GM12878 (cell line): ENCODE measurements around the gene HCAR1. TPM values are rescaled to one million over a fixed set of nuclear protein-coding genes. Genes with fewer than 3 reads are reported as not detected.

Source experiments
- polyA plus RNA-seq, 11 experiments: library from polyadenylated mRNA; depleted of rRNA in 4 of 11; unstranded in 6 of 11; stranded (reverse) in 5 of 11; fragments of >200 nt; fragmentation: Nextera tagmentation in 4 of 11; fragmentation: Illumina TruSeq in 1 of 11; extraction: Ambion mirVana in 4 of 11; extraction: Trizol in 1 of 11; gene quantifications; 1 replicate in 1 of 11; 2 replicates in 10 of 11; pipeline versions ENCODE4 v1.2.1 to v1.2.3, GENCODE V29; 2011 to 2016; ENCODE audit warnings: inconsistent platforms in 2 of 11, missing spikeins in 2 of 11, low read depth in 1 of 11
- small RNA-seq: library from RNA; depleted of rRNA; stranded (forward); fragments of <200 nt; gene quantifications from one replicate; pipeline ENCODE3, GENCODE V24; 2014
- total RNA-seq, 4 experiments: library from RNA; depleted of rRNA in 3 of 4; stranded (reverse); fragments of >200 nt in 3 of 4; fragmentation: Illumina TruSeq in 1 of 4; extraction: Trizol in 1 of 4; gene quantifications; 2 replicates each; pipeline versions ENCODE4 v1.2.1 to v1.2.3, GENCODE V29; 2013 to 2021

HCAR1 gene
- total and polyA plus RNA-seq, 10 of the 15 experiments (the other 5 are each of a cell fraction or from before 2014, with no cell fraction given): 0.01 to 0.05 (median 0.04) TPM; not detected in 7

Small RNA genes lying within 50 kb of the gene (small RNA-seq; reads per million reads assigned to genes)
- not detected for gene AC026333.2
- gene RF00019: not detected

Other genes starting within 250 kb of the HCAR1 start
Only the 7 nearest of the 12 such genes appear.
- 91.4 and 102 TPM in 2 replicates for gene KNTC1, start 203.6 kb downstream of the HCAR1 start, total RNA-seq (2014; rRNA removed)
- 118 and 120 TPM in 2 replicates for gene KNTC1, start 203.6 kb downstream of the HCAR1 start, total RNA-seq (2014; rRNA removed; fragmentation: Illumina TruSeq; extraction: Trizol)
- 63.0 and 68.3 TPM in 2 replicates for gene KNTC1, start 203.6 kb downstream of the HCAR1 start, total RNA-seq (2021)
- 88.6 and 112 TPM in 2 replicates for gene KNTC1, start 203.6 kb downstream of the HCAR1 start, polyA plus RNA-seq (2011; rRNA removed)
- gene KNTC1, start 203.6 kb downstream of the HCAR1 start, polyA plus RNA-seq (2014; fragmentation: Illumina TruSeq; extraction: Trizol): 84.2 and 111 TPM in 2 replicates
- gene KNTC1, start 203.6 kb downstream of the HCAR1 start, polyA plus RNA-seq (2014; fragmentation: Nextera tagmentation; extraction: Ambion mirVana): 10 to 100 TPM; 37.2 to 38.3 TPM
- 80.2 and 95.0 TPM in 2 replicates for gene KNTC1, start 203.6 kb downstream of the HCAR1 start, polyA plus RNA-seq (2014; rRNA removed)
- gene KNTC1, start 203.6 kb downstream of the HCAR1 start, polyA plus RNA-seq (2016; fragmentation: Nextera tagmentation; extraction: Ambion mirVana): 10 to 100 TPM; 52.9 to 64.8 TPM
- gene HCAR2, start 27.5 kb downstream of the HCAR1 start, total RNA-seq (2014; rRNA removed): 0.22 and 0.34 TPM in 2 replicates
- 0.22 and 0.37 TPM in 2 replicates for gene HCAR2, start 27.5 kb downstream of the HCAR1 start, total RNA-seq (2014; rRNA removed; fragmentation: Illumina TruSeq; extraction: Trizol)
- gene HCAR2, start 27.5 kb downstream of the HCAR1 start, total RNA-seq (2021): 0.13 and 0.28 TPM in 2 replicates
- 0.16 and 0.19 TPM in 2 replicates for gene HCAR2, start 27.5 kb downstream of the HCAR1 start, polyA plus RNA-seq (2011; rRNA removed)
- 0.25 and 0.93 TPM in 2 replicates for gene HCAR2, start 27.5 kb downstream of the HCAR1 start, polyA plus RNA-seq (2014; fragmentation: Illumina TruSeq; extraction: Trizol)
- under 1 TPM; 0.37 to 0.66 TPM for gene HCAR2, start 27.5 kb downstream of the HCAR1 start, polyA plus RNA-seq (2014; fragmentation: Nextera tagmentation; extraction: Ambion mirVana)
- gene HCAR2, start 27.5 kb downstream of the HCAR1 start, polyA plus RNA-seq (2014; rRNA removed): 0.18 and 0.58 TPM in 2 replicates
- under 1 TPM; 0.43 to 0.48 TPM for gene HCAR2, start 27.5 kb downstream of the HCAR1 start, polyA plus RNA-seq (2016; fragmentation: Nextera tagmentation; extraction: Ambion mirVana)
- gene HCAR3, start 14.0 kb downstream of the HCAR1 start, total RNA-seq (2014; rRNA removed): 1.0 and 1.2 TPM in 2 replicates
- gene HCAR3, start 14.0 kb downstream of the HCAR1 start, total RNA-seq (2014; rRNA removed; fragmentation: Illumina TruSeq; extraction: Trizol): 2.0 and 2.4 TPM in 2 replicates
- gene HCAR3, start 14.0 kb downstream of the HCAR1 start, total RNA-seq (2021): 1.9 and 2.2 TPM in 2 replicates
- 0.50 and 0.57 TPM in 2 replicates for gene HCAR3, start 14.0 kb downstream of the HCAR1 start, polyA plus RNA-seq (2011; rRNA removed)
- gene HCAR3, start 14.0 kb downstream of the HCAR1 start, polyA plus RNA-seq (2014; fragmentation: Illumina TruSeq; extraction: Trizol): 2.4 and 3.1 TPM in 2 replicates
- 1 to 10 TPM; 2.2 to 3.0 TPM for gene HCAR3, start 14.0 kb downstream of the HCAR1 start, polyA plus RNA-seq (2014; fragmentation: Nextera tagmentation; extraction: Ambion mirVana)
- gene HCAR3, start 14.0 kb downstream of the HCAR1 start, polyA plus RNA-seq (2014; rRNA removed): 1.5 and 2.4 TPM in 2 replicates
- gene HCAR3, start 14.0 kb downstream of the HCAR1 start, polyA plus RNA-seq (2016; fragmentation: Nextera tagmentation; extraction: Ambion mirVana): 1 to 10 TPM; 1.6 to 2.2 TPM
- 46.7 and 51.8 TPM in 2 replicates for gene DENR, start 22.0 kb upstream of the HCAR1 start, total RNA-seq (2014; rRNA removed)
- gene DENR, start 22.0 kb upstream of the HCAR1 start, total RNA-seq (2014; rRNA removed; fragmentation: Illumina TruSeq; extraction: Trizol): 60.4 and 61.4 TPM in 2 replicates
- gene DENR, start 22.0 kb upstream of the HCAR1 start, total RNA-seq (2021): 52.0 and 54.3 TPM in 2 replicates
- 55.6 and 96.0 TPM in 2 replicates for gene DENR, start 22.0 kb upstream of the HCAR1 start, polyA plus RNA-seq (2011; rRNA removed)
- 67.8 and 74.6 TPM in 2 replicates for gene DENR, start 22.0 kb upstream of the HCAR1 start, polyA plus RNA-seq (2014; fragmentation: Illumina TruSeq; extraction: Trizol)
- gene DENR, start 22.0 kb upstream of the HCAR1 start, polyA plus RNA-seq (2014; fragmentation: Nextera tagmentation; extraction: Ambion mirVana): 10 to 100 TPM; 29.4 to 44.5 TPM
- gene DENR, start 22.0 kb upstream of the HCAR1 start, polyA plus RNA-seq (2014; rRNA removed): 50.9 and 61.1 TPM in 2 replicates
- 10 to 100 TPM; 94.2 to 97.7 TPM for gene DENR, start 22.0 kb upstream of the HCAR1 start, polyA plus RNA-seq (2016; fragmentation: Nextera tagmentation; extraction: Ambion mirVana)
- 0.28 and 0.33 TPM in 2 replicates for gene CCDC62, start 43.7 kb upstream of the HCAR1 start, total RNA-seq (2014; rRNA removed)
- 0.41 and 0.54 TPM in 2 replicates for gene CCDC62, start 43.7 kb upstream of the HCAR1 start, total RNA-seq (2014; rRNA removed; fragmentation: Illumina TruSeq; extraction: Trizol)
- 0.48 and 0.59 TPM in 2 replicates for gene CCDC62, start 43.7 kb upstream of the HCAR1 start, total RNA-seq (2021)
- 0.39 and 0.69 TPM in 2 replicates for gene CCDC62, start 43.7 kb upstream of the HCAR1 start, polyA plus RNA-seq (2011; rRNA removed)
- 0.29 and 0.54 TPM in 2 replicates for gene CCDC62, start 43.7 kb upstream of the HCAR1 start, polyA plus RNA-seq (2014; fragmentation: Illumina TruSeq; extraction: Trizol)
- gene CCDC62, start 43.7 kb upstream of the HCAR1 start, polyA plus RNA-seq (2014; fragmentation: Nextera tagmentation; extraction: Ambion mirVana): under 1 TPM; 0.08 to 0.09 TPM
- 0.20 and 0.32 TPM in 2 replicates for gene CCDC62, start 43.7 kb upstream of the HCAR1 start, polyA plus RNA-seq (2014; rRNA removed)
- gene CCDC62, start 43.7 kb upstream of the HCAR1 start, polyA plus RNA-seq (2016; fragmentation: Nextera tagmentation; extraction: Ambion mirVana): under 1 TPM; 0.16 to 0.25 TPM
- 23.3 and 27.7 TPM in 2 replicates for gene HIP1R, start 104.6 kb upstream of the HCAR1 start, total RNA-seq (2014; rRNA removed)
- 6.9 and 10.2 TPM in 2 replicates for gene HIP1R, start 104.6 kb upstream of the HCAR1 start, total RNA-seq (2014; rRNA removed; fragmentation: Illumina TruSeq; extraction: Trizol)
- gene HIP1R, start 104.6 kb upstream of the HCAR1 start, total RNA-seq (2021): 20.7 and 21.7 TPM in 2 replicates
- gene HIP1R, start 104.6 kb upstream of the HCAR1 start, polyA plus RNA-seq (2011; rRNA removed): 1.1 and 1.6 TPM in 2 replicates
- 3.4 and 10.4 TPM in 2 replicates for gene HIP1R, start 104.6 kb upstream of the HCAR1 start, polyA plus RNA-seq (2014; fragmentation: Illumina TruSeq; extraction: Trizol)
- gene HIP1R, start 104.6 kb upstream of the HCAR1 start, polyA plus RNA-seq (2014; fragmentation: Nextera tagmentation; extraction: Ambion mirVana): under 1 TPM; 0.18 to 0.35 TPM
- gene HIP1R, start 104.6 kb upstream of the HCAR1 start, polyA plus RNA-seq (2014; rRNA removed): 19.9 and 20.8 TPM in 2 replicates
- gene HIP1R, start 104.6 kb upstream of the HCAR1 start, polyA plus RNA-seq (2016; fragmentation: Nextera tagmentation; extraction: Ambion mirVana): 10 to 100 TPM; 12.9 to 14.4 TPM
- 47.5 and 53.3 TPM in 2 replicates for gene VPS37B, start 165.3 kb upstream of the HCAR1 start, total RNA-seq (2014; rRNA removed)
- gene VPS37B, start 165.3 kb upstream of the HCAR1 start, total RNA-seq (2014; rRNA removed; fragmentation: Illumina TruSeq; extraction: Trizol): 22.3 and 26.5 TPM in 2 replicates
- gene VPS37B, start 165.3 kb upstream of the HCAR1 start, total RNA-seq (2021): 68.6 and 68.7 TPM in 2 replicates
- gene VPS37B, start 165.3 kb upstream of the HCAR1 start, polyA plus RNA-seq (2011; rRNA removed): 11.7 and 13.0 TPM in 2 replicates
- 20.1 and 29.5 TPM in 2 replicates for gene VPS37B, start 165.3 kb upstream of the HCAR1 start, polyA plus RNA-seq (2014; fragmentation: Illumina TruSeq; extraction: Trizol)
- gene VPS37B, start 165.3 kb upstream of the HCAR1 start, polyA plus RNA-seq (2014; fragmentation: Nextera tagmentation; extraction: Ambion mirVana): 1 to 10 TPM in 1 of 2 experiments, under 1 TPM in 1; 0.66 to 1.7 TPM
- gene VPS37B, start 165.3 kb upstream of the HCAR1 start, polyA plus RNA-seq (2014; rRNA removed): 54.0 and 63.8 TPM in 2 replicates
- gene VPS37B, start 165.3 kb upstream of the HCAR1 start, polyA plus RNA-seq (2016; fragmentation: Nextera tagmentation; extraction: Ambion mirVana): 10 to 100 TPM; 49.7 to 52.6 TPM